Stomach (tissue), 4 donors: ENCODE results near the gene C16orf54.
"Not testable (repeated sequence)": the region's sequence is repeated elsewhere in the genome, so short reads cannot be mapped to it uniquely, and the experiment has no call there.

Experiments
- POLR2A ChIP-seq, 4 donors: fragments of 450-650 bp; IDR thresholded peaks; one replicate each; pipeline ENCODE4 v1.6.1; 2016; ENCODE audit warnings: antibody characterized with exemption in 4 of 4, control low read depth in 2 of 4, mild to moderate bottlenecking in 1 of 4, moderate library complexity in 1 of 4
- POLR2AphosphoS5 ChIP-seq, 3 donors: sonication (generic); formaldehyde crosslinking; IDR thresholded peaks; one replicate each; pipeline ENCODE4 v1.6.1; 2016; ENCODE audit warnings: antibody characterized with exemption in 3 of 3
- TF ChIP-seq, protein P1 (sequence below), 7 experiments: fragments of 450-650 bp in 4 of 7; fragments of 200-600 bp in 3 of 7; sonication (generic) in 3 of 7; IDR thresholded peaks; one replicate each; pipeline ENCODE4 v1.5.1; 2016 to 2019; ENCODE audit warnings: antibody characterized with exemption in 7 of 7, control low read depth in 2 of 7, mild to moderate bottlenecking in 1 of 7

DNA sequence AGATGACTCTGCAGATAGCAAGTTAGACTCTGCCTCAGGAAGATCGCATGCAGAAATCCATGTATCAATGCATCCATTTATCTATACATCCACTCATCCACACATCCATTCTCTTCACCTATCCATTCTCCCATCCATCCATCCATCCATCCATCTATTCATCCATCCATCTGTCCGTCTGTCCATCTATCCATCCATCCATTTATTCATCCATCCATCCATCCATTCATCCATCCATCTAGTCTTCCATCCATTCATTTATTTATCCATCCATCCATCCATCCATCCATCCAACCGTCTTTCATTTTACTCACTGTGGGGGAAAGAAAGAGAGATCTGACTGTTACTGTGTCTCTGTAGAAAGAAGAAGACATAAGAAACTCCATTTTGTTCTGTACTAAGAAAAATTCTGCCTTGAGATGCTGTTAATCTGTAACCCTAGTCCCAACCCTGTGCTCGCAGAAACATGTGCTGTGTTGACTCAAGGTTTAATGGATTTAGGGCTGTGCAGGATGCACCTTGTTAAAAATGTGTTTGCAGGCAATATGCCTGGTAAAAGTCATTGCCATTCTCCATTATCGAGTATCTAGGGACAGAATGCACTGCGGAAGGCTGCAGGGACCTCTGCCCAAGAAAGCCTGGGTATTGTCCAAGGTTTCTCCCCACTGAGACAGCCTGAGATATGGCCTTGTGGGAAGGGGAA, 5.7 kb downstream of the C16orf54 start:
- not testable (repeated sequence) for TF ChIP-seq POLR2A, POLR2AphosphoS5 (IDR thresholded peaks at IDR 0.05)
- TF ChIP-seq, protein P1, sequence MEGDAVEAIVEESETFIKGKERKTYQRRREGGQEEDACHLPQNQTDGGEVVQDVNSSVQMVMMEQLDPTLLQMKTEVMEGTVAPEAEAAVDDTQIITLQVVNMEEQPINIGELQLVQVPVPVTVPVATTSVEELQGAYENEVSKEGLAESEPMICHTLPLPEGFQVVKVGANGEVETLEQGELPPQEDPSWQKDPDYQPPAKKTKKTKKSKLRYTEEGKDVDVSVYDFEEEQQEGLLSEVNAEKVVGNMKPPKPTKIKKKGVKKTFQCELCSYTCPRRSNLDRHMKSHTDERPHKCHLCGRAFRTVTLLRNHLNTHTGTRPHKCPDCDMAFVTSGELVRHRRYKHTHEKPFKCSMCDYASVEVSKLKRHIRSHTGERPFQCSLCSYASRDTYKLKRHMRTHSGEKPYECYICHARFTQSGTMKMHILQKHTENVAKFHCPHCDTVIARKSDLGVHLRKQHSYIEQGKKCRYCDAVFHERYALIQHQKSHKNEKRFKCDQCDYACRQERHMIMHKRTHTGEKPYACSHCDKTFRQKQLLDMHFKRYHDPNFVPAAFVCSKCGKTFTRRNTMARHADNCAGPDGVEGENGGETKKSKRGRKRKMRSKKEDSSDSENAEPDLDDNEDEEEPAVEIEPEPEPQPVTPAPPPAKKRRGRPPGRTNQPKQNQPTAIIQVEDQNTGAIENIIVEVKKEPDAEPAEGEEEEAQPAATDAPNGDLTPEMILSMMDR (IDR thresholded peaks at IDR 0.05) = not testable (repeated sequence)
